NCI-H2196 treated with DMSO at 0.1 percent for 48 hours (cell line): ENCODE results near the gene CFTR.

ENCODE experiments used
- DNase-seq: peaks from one replicate; lab custom pipeline; 2025; ENCODE audit not compliant: unreplicated experiment; lab: John Stamatoyannopoulos, UW

Gene CFTR

GRCh38 chr7:117582219-117582704 is 102.4 kb downstream of the CFTR start:
- no peak for DNase-seq

GRCh38 chr7:117587931-117588330 is 108.1 kb downstream of the CFTR start:
- no peak for DNase-seq

- DNase-seq = no peak
Observed at GRCh38 chr7:117588352-117588794, 108.5 kb downstream of the CFTR start.

GRCh38 chr7:117590191-117590590 is 110.4 kb downstream of the CFTR start:
- DNase-seq = no peak

- no peak for DNase-seq
Observed at GRCh38 chr7:117592011-117592635, 112.3 kb downstream of the CFTR start.

GRCh38 chr7:117596134-117596533 is 116.3 kb downstream of the CFTR start:
- DNase-seq = no peak

- no peak for DNase-seq
Observed at GRCh38 chr7:117597755-117598154, 117.9 kb downstream of the CFTR start.

GRCh38 chr7:117600911-117601310 is 121.1 kb downstream of the CFTR start:
- DNase-seq = no peak

- DNase-seq = no peak
Observed at GRCh38 chr7:117603627-117604026, 123.8 kb downstream of the CFTR start.

- DNase-seq = no peak
Observed at GRCh38 chr7:117605712-117606111, 125.9 kb downstream of the CFTR start.

GRCh38 chr7:117606132-117606531 is 126.3 kb downstream of the CFTR start:
- DNase-seq = no peak

- DNase-seq = no peak
Observed at GRCh38 chr7:117610396-117610795, 130.6 kb downstream of the CFTR start.

- DNase-seq = no peak
Observed at GRCh38 chr7:117612637-117613036, 132.8 kb downstream of the CFTR start.

- DNase-seq = no peak
Observed at GRCh38 chr7:117616694-117617093, 136.9 kb downstream of the CFTR start.

GRCh38 chr7:117619681-117620080 is 139.9 kb downstream of the CFTR start:
- no peak for DNase-seq

- no peak for DNase-seq
Observed at GRCh38 chr7:117621075-117621618, 141.3 kb downstream of the CFTR start.

- DNase-seq = no peak
Observed at GRCh38 chr7:117623606-117624005, 143.8 kb downstream of the CFTR start.

GRCh38 chr7:117630501-117630900 is 150.7 kb downstream of the CFTR start:
- DNase-seq = no peak

- no peak for DNase-seq
Observed at GRCh38 chr7:117630907-117631564, 151.2 kb downstream of the CFTR start.

- DNase-seq = no peak
Observed at GRCh38 chr7:117631652-117632051, 151.8 kb downstream of the CFTR start.

- DNase-seq = no peak
Observed at GRCh38 chr7:117637937-117638336, 158.1 kb downstream of the CFTR start.

- DNase-seq = no peak
Observed at GRCh38 chr7:117639966-117640365, 160.1 kb downstream of the CFTR start.
